MCF 10A (cell line): ENCODE results near the gene HEPN1. TPM values are rescaled to one million over a fixed set of nuclear protein-coding genes. Genes with fewer than 3 reads are reported as not detected.

Source experiments
- BruUV-seq: library from RNA; stranded (reverse); fragments of 400-500 nt; replicated peaks from 2 replicates; lab custom pipeline; 2021; lab: Mats Ljungman, UMichigan
- CTCF ChIA-PET: fragments of 300-600 bp; sonication (Branson Sonifier 250); formaldehyde crosslinking; extraction: SDS; loops from one replicate; lab custom pipeline; 2021; ENCODE audit warnings: antibody characterized with exemption, inconsistent platforms; lab: Yijun Ruan, JAX
- POLR2A ChIA-PET: fragments of 300-600, 350-650 bp; sonication (Branson Sonifier 250); formaldehyde crosslinking; extraction: SDS; loops from one replicate; lab custom pipeline; 2020; ENCODE audit warnings: antibody characterized with exemption, inconsistent platforms; lab: Yijun Ruan, JAX
- DNase-seq: peaks from one replicate; pipeline ENCODE4 v3.0.0-alpha.2; 2018; ENCODE audit not compliant: unreplicated experiment
- H3K27ac Mint-ChIP-seq: one replicate; pipeline ENCODE4 v1.8.0; 2022; ENCODE audit warnings: mild to moderate bottlenecking, low read depth, mixed read lengths; ENCODE audit not compliant: unreplicated experiment
- H3K27me3 Mint-ChIP-seq: one replicate; pipeline ENCODE4 v1.8.0; 2022; ENCODE audit warnings: mixed read lengths; ENCODE audit not compliant: insufficient read depth, unreplicated experiment
- H3K36me3 Mint-ChIP-seq: one replicate; pipeline ENCODE4 v1.8.0; 2022; ENCODE audit warnings: mild to moderate bottlenecking, moderate library complexity, mixed read lengths; ENCODE audit not compliant: insufficient read depth, unreplicated experiment
- H3K4me1 Mint-ChIP-seq: one replicate; pipeline ENCODE4 v1.8.0; 2022; ENCODE audit warnings: mixed read lengths; ENCODE audit not compliant: insufficient read depth, unreplicated experiment
- H3K4me3 Mint-ChIP-seq: one replicate; pipeline ENCODE4 v1.8.0; 2022; ENCODE audit warnings: mild to moderate bottlenecking, moderate library complexity, mixed read lengths; ENCODE audit not compliant: unreplicated experiment
- H3K9me3 Mint-ChIP-seq: one replicate; pipeline ENCODE4 v1.8.0; 2022; ENCODE audit warnings: mixed read lengths; ENCODE audit not compliant: unreplicated experiment
- intact Hi-C: fragments of 100-400 bp; cut with micrococcal nuclease; formaldehyde crosslinking; loops from 2 replicates; pipeline ENCODE4 v1.14.1; 2022
- total RNA-seq: library from RNA; stranded (reverse); gene quantifications from 2 replicates; pipeline ENCODE4 v1.2.3, GENCODE V29; 2022
- TF ChIP-seq, protein P1 (sequence below): fragments of 200-600 bp; IDR thresholded peaks from one replicate; pipeline ENCODE4 v1.8.0; 2022; ENCODE audit warnings: antibody characterized with exemption, mild to moderate bottlenecking; ENCODE audit not compliant: unreplicated experiment

HEPN1 gene
- total RNA-seq, 1 experiment from 2014 or later = not detected

DNA sequence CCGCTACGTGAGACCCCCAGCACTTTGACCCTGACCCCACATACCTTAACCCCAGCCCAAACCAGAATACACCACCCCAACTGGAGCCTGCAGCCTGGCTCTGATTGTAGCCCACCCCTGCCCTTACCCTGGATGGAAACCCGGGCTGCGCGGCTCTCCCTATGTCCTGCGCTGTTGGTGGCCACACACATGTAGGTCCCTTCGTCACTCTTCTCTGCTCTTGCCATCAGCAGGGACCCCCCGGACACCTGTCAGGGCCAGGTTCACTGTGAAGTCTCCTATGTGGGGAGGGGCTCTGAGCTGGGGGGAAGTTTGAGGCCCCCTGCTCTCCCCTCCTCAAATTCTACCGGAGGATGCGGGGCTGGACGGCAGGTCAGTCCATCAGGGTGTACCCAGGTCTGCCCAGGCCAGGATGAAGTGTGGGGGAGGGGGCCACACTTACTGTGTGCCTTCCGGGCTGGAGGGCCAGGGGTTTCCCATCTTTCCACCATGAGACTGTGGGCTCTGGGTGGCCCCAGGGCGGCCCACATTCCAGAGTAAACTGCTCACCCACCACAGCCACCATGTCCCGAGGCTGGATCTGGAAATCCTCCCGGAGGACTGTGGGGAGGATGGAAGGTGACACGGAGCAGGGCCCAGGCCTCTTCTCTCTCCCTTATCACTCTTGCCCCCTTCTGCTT is 22.8 kb upstream of the HEPN1 start:
- H3K27me3 Mint-ChIP-seq = no peaks in the 10 kb centered on the region
- peaks cover 5% of the 10 kb centered on the region for H3K36me3 Mint-ChIP-seq
- POLR2A ChIA-PET = interaction anchor here (0.6 to 1.1 kb wide), 4 partner anchors 9 to 57 kb away, joined by 3 to 4 read pairs (median 3); no protein-coding TSS in a partner anchor
- peak overlapping the region; percentile 22 for H3K4me3 Mint-ChIP-seq
- no TSS peak for BruUV-seq
- no peaks in the 10 kb centered on the region for H3K9me3 Mint-ChIP-seq
- peak overlapping the region; percentile 92 for H3K27ac Mint-ChIP-seq
- DNase-seq = no peak
- CTCF ChIA-PET = interaction anchor here (0.6 to 1.8 kb wide), 5 partner anchors 9 to 831 kb away, joined by 3 to 7 read pairs (median 5); no protein-coding TSS in a partner anchor
- intact Hi-C loops = no loop called here
- TF ChIP-seq, protein P1, sequence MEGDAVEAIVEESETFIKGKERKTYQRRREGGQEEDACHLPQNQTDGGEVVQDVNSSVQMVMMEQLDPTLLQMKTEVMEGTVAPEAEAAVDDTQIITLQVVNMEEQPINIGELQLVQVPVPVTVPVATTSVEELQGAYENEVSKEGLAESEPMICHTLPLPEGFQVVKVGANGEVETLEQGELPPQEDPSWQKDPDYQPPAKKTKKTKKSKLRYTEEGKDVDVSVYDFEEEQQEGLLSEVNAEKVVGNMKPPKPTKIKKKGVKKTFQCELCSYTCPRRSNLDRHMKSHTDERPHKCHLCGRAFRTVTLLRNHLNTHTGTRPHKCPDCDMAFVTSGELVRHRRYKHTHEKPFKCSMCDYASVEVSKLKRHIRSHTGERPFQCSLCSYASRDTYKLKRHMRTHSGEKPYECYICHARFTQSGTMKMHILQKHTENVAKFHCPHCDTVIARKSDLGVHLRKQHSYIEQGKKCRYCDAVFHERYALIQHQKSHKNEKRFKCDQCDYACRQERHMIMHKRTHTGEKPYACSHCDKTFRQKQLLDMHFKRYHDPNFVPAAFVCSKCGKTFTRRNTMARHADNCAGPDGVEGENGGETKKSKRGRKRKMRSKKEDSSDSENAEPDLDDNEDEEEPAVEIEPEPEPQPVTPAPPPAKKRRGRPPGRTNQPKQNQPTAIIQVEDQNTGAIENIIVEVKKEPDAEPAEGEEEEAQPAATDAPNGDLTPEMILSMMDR = no peak
- H3K4me1 Mint-ChIP-seq = peaks cover 52% of the 10 kb centered on the region

DNA sequence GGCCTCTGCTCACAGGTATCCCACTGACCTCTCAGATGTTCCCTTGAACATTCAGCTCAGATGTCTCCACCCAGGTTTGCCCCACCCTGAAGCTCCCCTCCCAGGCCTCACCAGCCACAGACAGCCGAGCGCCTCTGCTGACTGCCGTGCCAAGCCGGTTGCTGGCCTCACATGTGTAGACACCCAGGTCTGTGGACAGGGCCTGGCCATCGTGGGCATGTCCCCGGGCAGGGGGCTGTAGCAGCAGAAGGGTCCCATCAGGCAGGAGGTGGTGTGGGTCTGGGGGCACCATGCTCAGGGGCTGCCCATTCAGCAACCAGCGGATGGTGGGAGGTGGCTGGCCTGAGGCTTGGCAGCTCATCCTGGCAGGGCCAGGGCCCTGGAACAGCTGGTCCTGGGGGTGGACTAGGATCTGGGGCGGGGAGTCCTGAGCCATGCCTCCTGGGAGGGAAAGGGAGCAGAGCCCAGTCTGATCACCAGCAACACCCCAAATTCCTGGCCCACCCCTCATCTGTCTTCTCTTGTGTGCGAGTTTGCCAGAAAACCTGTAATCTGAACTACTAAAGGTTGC is 22.1 kb upstream of the HEPN1 start:
- H3K27ac Mint-ChIP-seq = peak overlapping the region; percentile 92
- H3K27me3 Mint-ChIP-seq = no peaks in the 10 kb centered on the region
- peak overlapping the region; percentile 22 for H3K4me3 Mint-ChIP-seq
- intact Hi-C loops = no loop called here
- ChIA-PET CTCF (interaction anchor here (0.6 to 1.8 kb wide), 9 partner anchors 9 to 1255 kb away, joined by 3 to 7 read pairs (median 3); no protein-coding TSS in a partner anchor), POLR2A (interaction anchor here (0.6 to 1.8 kb wide), 5 partner anchors 9 to 57 kb away, joined by 3 to 4 read pairs (median 4); no protein-coding TSS in a partner anchor)
- H3K9me3 Mint-ChIP-seq = no peaks in the 10 kb centered on the region
- BruUV-seq = no TSS peak
- peak; percentile 30 for DNase-seq
- TF ChIP-seq, protein P1 = no peak
- H3K36me3 Mint-ChIP-seq = peaks cover 5% of the 10 kb centered on the region
- peaks cover 59% of the 10 kb centered on the region for H3K4me1 Mint-ChIP-seq

DNA sequence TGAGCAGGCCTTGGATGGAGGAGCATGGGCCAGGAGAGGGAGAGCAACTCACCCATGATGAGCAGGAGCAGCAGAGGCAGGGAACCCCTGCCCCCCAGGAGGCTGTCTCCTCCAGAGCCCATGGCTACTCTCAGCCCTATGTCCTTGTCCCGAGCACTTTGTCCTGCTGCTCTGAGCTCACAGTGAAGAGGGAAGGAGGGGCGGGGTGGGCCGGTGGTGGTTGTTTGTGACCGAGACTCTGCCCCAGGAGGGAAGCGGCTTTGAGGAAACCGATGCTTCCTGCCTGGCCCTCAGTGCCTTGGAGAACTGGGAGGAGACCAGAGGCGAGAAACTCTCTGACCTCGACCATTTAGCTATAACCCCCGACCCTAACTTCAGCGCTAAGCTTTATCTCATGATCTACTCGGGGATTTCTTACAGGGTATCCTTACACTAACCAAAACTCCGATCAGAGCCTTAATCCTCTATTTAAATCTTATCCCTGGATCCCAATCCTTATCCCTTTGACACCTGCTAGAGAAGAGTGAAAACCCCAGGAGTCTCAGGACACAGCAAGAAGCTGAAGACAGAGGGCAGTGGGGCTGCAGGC is 21.3 kb upstream of the HEPN1 start, which contains the start of gene ROBO4:
TSS of gene ROBO4 (minus strand) at position 192 of the 589 bp plus-strand sequence. CDS start at position 122, 70 bp downstream.
- Mint-ChIP-seq H3K4me3 (peak within 1 kb of the TSS; percentile 22), H3K27ac (peak within 1 kb of the TSS; percentile 92), H3K4me1 (peaks cover 59% of the 10 kb centered on the region), H3K9me3 (no peaks in the 10 kb centered on the region), H3K27me3 (no peaks in the 10 kb centered on the region), H3K36me3 (peaks cover 5% of the 10 kb centered on the region)
- intact Hi-C loops = loop anchor here (1.0 to 2.0 kb wide), 4 partner anchors 21 to 185 kb away; partner anchors contain the start of gene CCDC15
- ChIA-PET CTCF (interaction anchor here (0.6 to 3.7 kb wide), 9 partner anchors 10 to 1373 kb away, joined by 3 to 18 read pairs (median 3); partner anchors contain the start of gene ROBO3), POLR2A (interaction anchor here (0.7 to 6.1 kb wide), 9 partner anchors 10 to 185 kb away, joined by 3 to 43 read pairs (median 4); partner anchors contain the start of genes CCDC15 and HEPN1)
- peak; percentile 18 for DNase-seq
- TSS peak; percentile 87 for BruUV-seq
- TF ChIP-seq, protein P1 = no peak
